HG03095 (cell line): ENCODE results near the gene CNIH1.
A peak's percentile ranks its signal among the peaks of the same experiment; 100 is the strongest.

Experiments used
- ATAC-seq: cut with Tn5 transposase; IDR thresholded peaks from one replicate; pipeline ENCODE4 v1.9.1; 2021; ENCODE audit warnings: moderate library complexity; ENCODE audit not compliant: unreplicated experiment

CNIH1 gene

GRCh38 chr14:54440873-54441868 is at the start of gene CNIH1:
Gene CNIH1 (minus strand): TSS chr14:54441374. CDS start chr14:54441327, 47 bp downstream.
- peak; percentile 90 for ATAC-seq

GRCh38 chr14:54490445-54491175 is 49.4 kb upstream of the CNIH1 start:
- no peak for ATAC-seq

GRCh38 chr14:54489731-54490444 is 48.7 kb upstream of the CNIH1 start:
- ATAC-seq, result no peak

DNA sequence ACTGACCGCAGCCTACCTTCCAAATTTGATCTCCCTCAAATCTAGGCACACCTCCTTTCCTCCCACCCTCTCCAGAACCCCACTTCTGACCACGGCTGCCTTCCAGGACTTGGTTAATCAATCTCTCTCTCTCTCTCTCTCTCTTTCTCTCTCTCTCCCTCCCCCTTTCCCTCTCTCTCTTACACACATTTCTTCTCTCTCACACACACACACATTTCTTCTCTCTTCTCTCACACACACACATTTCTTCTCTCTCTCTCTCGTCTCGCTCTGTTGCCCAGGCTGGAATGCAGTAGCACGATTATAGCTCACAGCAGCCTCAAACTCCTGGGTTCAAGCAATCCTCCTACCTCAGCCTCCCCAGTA is 48.1 kb upstream of the CNIH1 start:
- peak; percentile 9 for ATAC-seq

DNA sequence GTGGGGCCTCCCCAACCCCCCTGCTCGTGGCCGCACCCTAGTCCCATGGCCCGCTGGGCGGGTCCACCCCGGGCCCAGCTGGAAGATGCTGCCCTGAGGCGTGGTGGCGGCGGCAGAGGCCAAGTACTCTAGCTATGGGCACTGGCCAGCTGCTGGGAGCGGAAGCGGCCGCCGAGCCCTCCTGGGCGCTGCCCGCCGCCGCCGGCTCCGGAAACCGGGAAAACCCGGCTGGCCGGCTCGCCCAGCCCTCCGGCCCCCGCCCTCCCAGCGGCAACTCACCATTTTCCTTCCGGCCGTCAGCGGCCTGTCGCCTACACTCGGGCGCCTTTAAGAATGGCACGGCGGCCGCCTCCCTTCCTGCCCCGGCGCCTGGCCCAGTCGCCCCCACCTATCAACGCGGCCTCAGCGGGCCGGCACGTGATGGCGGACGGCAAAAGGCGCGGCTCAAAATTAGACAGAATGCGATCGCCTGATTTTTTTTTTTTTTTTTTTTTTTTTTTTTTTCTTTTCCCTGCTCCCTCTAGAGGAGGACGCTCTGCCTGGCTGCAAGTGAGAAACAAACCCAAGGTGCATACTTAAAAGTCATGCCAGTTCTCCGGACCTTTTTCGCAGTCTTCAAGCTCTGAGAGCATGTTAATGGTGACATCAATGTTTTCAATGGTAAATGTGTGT is 47.6 kb upstream of the CNIH1 start, which contains the start of gene GMFB:
Gene GMFB, minus strand, starts transcription at position 335 of the 672 bp plus-strand sequence. Its CDS starts 53 bp downstream, at position 282.
- peak; percentile 91 for ATAC-seq

DNA sequence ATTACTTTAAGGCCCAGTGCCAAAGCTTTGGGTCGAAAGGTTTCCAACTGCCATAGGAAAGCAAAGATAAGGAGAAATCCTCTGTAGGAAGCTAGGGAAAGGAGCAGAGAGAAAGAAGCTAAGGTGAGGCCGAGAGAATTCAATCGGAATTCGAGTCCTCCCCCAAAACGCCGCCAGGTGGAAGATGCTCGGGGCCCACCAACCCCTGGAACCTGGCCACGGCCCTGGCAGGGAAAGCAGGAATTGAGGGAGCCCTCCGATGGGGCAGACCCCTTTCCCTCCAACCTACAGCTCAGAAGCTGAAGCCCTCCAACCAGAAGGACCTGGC is 47.1 kb upstream of the CNIH1 start:
- peak; percentile 10 for ATAC-seq

DNA sequence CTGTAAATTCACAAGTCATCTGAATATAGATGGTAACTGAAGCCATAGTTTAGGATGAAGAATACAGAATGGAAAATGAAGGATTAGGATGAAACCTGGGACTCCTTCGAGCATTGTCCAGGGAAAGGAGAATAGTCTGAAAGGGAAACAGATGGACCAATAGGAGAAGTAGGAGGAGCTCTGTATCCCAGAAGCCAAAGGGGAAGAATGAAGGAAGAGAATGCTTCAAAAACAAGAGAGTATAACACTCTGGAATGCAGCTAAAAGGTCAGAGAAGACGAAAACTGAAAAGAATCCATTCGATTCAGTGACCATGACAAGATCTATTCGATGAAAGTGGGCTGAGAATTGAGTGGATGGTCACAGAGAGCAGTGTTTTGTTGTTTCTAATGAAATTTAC is 46.6 kb upstream of the CNIH1 start:
- ATAC-seq, result no peak

GRCh38 chr14:54486685-54487084 is 45.5 kb upstream of the CNIH1 start:
- no peak for ATAC-seq

DNA sequence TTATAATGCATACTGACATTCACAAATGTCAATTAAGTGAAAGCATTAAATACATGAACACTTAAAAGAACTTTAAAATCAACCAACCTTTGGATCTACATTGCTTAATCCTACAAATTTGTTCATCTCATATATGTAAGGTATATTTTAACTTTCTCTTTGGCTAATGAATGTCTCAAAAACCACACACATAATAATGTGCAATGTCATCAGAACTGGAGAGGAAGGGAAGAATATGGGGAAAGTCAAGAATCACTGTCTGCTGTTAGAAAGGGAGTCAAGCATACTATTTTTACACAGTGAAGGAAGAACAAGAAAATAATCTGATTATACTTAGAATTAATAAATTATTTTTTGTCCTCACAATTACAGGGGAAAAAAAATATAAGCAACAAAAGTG is 42.7 kb upstream of the CNIH1 start:
- no peak for ATAC-seq

DNA sequence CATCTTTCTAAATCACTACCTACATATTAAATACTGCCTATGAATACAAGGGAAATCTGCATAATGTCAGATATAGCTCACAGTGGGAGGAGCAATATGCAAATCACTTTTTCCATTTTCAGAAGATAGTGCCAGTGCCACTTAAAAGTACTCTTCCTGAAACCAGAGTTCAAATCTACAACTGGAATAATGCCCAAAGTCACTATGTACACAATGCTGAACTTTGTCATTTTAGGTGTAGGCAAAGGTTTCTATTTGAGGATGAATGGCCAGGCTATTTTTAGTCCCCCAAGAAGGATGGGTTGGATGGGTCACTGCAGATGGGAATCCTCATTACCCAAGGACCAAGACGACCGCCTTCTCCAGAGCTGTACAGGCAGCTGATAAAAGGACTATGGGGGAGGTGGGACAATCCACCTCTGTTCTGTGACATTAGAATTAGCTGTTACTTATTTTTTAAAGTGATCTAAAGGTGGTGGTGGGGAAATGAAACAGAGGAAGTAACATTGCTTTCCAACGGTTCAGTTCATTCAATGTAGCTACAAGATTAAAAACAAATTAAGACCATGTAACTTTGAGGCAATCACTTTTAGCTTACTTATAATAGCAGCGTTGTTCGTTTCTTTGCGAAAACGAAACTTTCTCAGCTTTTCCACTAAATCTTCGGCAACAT is 42.0 kb upstream of the CNIH1 start:
- no peak for ATAC-seq

DNA sequence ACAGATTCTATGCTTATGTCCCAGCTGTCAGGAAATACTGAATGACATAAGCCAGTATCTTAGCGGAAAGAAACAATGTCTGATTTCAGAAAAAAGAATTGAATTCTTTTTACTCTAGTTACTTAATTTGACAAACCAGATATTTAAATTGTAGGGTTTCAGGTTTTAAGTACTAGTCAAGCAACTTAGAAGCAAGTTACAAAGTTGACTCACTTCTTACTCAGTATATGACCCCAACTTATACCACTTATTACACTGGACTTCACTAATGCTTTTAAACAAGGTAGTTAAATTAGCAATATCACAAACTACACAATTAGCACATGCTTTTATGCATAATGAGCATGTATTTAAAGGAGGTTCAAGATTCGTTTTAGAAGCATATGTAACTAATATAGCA is 40.5 kb upstream of the CNIH1 start:
- no peak for ATAC-seq

- no peak for ATAC-seq
Measured at GRCh38 chr14:54480830-54481562, 39.8 kb upstream of the CNIH1 start.

DNA sequence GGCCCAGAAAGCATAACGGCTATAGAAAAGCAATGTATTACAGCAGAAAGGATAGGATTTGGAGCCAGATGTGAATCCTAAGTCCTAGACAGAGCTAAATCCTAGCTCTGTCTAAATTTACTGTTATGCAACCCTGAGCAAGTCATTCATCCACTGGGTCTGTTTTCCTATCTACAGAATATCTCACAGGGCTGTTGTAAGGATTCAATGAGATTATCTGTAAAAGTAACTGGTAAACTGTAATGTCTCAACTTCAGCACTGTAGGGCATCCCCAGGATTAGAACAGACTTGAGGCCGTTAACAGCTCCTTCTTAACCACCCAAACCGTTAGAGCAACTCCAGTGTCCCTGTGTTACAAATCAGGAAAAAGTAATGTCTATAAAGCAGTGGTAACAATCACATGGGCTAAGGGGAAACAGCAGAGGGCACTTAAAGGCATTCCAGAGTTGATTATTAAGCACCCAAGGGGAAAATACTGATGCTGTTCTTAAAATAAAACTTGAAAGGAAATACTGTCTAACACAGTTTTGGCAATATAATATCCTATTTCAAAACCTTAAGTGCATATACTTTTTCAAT is 37.6 kb upstream of the CNIH1 start:
- no peak for ATAC-seq

DNA sequence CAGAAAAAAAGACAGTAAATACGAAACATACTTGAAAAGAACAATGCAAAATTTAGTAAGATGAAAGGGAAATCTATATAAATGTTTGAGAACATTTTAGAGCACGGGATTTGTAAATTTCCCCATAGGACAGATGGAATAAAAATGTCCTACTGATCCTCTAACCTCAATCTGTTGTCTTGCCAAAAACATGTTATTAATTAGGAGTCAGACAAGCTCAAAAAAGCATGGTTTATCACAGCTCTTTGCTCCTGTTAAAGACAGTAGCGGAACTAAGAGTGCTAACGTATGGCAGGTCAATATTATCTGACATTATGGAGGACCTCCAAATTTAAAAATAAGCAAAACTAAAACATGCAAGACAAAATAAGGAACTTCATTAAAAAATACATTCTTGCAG is 34.7 kb upstream of the CNIH1 start:
- no peak for ATAC-seq

DNA sequence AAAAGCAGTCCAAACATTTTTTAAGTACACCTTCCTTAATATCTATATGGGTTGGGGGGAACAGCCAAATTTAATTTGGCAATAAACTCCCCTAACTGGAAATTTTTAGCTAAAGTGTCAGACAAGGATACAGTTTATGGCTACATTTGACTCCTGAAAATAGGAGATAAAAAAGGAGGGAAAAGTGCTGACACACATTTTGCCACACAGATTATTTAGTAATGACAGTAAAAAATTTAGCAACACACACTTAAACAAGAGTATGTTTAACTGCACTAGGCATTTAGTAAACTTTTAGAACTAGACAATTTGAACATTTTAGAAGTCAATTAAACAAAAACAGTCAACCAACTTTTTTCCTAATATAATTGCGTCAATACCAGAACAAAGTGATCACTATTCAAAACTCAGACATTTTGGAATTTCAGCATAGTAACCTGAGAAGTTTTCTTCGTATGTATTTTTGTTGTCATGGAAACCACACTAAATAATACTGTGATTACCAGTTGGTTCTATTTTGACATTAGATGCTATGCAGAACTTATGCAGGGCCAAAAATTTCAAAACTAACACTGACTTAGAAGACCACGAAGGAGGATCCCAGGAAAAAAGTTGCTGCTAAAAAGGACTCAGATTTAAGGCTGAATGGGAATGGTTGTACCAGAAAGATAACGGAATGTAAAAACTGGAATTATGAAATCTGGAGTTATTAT is 34.2 kb upstream of the CNIH1 start:
- ATAC-seq, result no peak

GRCh38 chr14:54474232-54474793 is 33.1 kb upstream of the CNIH1 start:
- no peak for ATAC-seq

DNA sequence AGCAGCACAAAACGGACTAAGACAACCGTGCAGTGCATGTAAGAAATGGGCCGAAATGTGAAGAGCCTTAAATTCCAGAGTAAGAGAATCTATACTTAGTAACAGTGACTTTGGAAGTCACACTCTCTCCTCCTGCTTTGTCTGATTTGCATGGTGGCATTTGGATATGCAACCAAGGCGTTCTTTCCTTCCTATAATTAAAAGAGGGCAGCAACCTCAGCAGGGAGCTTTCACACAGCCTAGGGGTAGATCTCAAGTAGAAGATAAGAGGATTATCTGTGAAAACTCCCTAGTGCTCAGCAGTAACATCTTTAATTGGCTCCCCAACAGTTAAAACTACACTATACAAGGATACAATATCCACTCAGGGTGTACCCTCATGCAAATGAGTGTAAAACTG is 31.1 kb upstream of the CNIH1 start:
- no peak for ATAC-seq

DNA sequence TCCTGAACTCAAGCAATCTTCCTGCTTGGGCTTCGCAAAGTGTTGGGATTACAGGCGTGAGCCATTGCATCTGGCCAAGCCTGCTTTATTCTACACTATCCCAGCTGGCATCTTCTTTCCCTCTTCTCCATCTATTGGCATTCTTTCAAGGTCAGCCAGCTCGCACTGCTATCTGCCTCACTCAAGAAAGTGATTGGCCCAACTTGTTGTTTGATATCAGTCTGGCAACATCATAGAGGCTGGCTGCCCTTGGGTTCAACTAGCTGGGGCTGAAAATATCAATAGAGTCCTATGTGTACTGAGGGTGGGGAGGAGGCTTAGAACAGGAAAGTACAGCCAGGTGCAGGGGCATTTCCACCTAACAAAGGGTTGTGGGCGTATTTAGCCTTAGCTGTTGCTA is 30.5 kb upstream of the CNIH1 start:
- ATAC-seq, result no peak
